ENCODE results near the gene NCF2.

Gene NCF2

GRCh38 chr1:183567584-183567983 lies 22.7 kb downstream of the NCF2 start:
- TF ChIP-seq CTCF (IDR thresholded peaks at IDR 0.05; ENCODE audit: low read depth, low read length, missing control alignments): no peak
- in situ Hi-C loops (cut with HindIII; ENCODE audit: low pct_ligation_motif_present, low sequenced_read_pairs): no loop called here
- H3K27ac ChIP-seq: no peak overlapping the region
- no peaks in the 10 kb centered on the region for H3K27me3 ChIP-seq (replicated peaks)
- H3K36me3 ChIP-seq (replicated peaks): no peaks in the 10 kb centered on the region
- DNase-seq: no peak
- no peak overlapping the region for H3K4me3 ChIP-seq (ENCODE audit: low read depth, low read length)

- H3K27me3 ChIP-seq (replicated peaks): no peaks in the 10 kb centered on the region
- no peak overlapping the region for H3K4me3 ChIP-seq (ENCODE audit: low read depth, low read length)
- in situ Hi-C loops (cut with HindIII; ENCODE audit: low pct_ligation_motif_present, low sequenced_read_pairs): no loop called here
- no peaks in the 10 kb centered on the region for H3K36me3 ChIP-seq (replicated peaks)
- H3K27ac ChIP-seq: no peak overlapping the region
- no peak for DNase-seq
- TF ChIP-seq CTCF (IDR thresholded peaks at IDR 0.05; ENCODE audit: low read depth, low read length, missing control alignments): no peak
Observed at GRCh38 chr1:183566026-183566425, 24.2 kb downstream of the NCF2 start.

- Histone ChIP-seq H3K27ac (no peak overlapping the region), H3K4me3 (ENCODE audit: low read depth, low read length) (no peak overlapping the region), H3K27me3 (replicated peaks) (no peaks in the 10 kb centered on the region), H3K36me3 (replicated peaks) (no peaks in the 10 kb centered on the region)
- no peak for DNase-seq
- in situ Hi-C loops (cut with HindIII; ENCODE audit: low pct_ligation_motif_present, low sequenced_read_pairs): no loop called here
- no peak for TF ChIP-seq CTCF (IDR thresholded peaks at IDR 0.05; ENCODE audit: low read depth, low read length, missing control alignments)
Observed at GRCh38 chr1:183565261-183565660, 25.0 kb downstream of the NCF2 start.

- H3K27ac ChIP-seq: no peak overlapping the region
- no peaks in the 10 kb centered on the region for H3K27me3 ChIP-seq (replicated peaks)
- H3K36me3 ChIP-seq (replicated peaks): no peaks in the 10 kb centered on the region
- in situ Hi-C loops (cut with HindIII; ENCODE audit: low pct_ligation_motif_present, low sequenced_read_pairs): no loop called here
- TF ChIP-seq CTCF (IDR thresholded peaks at IDR 0.05; ENCODE audit: low read depth, low read length, missing control alignments): no peak
- H3K4me3 ChIP-seq (ENCODE audit: low read depth, low read length): no peak overlapping the region
- no peak for DNase-seq
Observed at GRCh38 chr1:183562701-183563100, 27.6 kb downstream of the NCF2 start.

- Histone ChIP-seq H3K4me3 (ENCODE audit: low read depth, low read length) (no peak overlapping the region), H3K27me3 (replicated peaks) (no peaks in the 10 kb centered on the region), H3K36me3 (replicated peaks) (no peaks in the 10 kb centered on the region), H3K27ac (no peak overlapping the region)
- no peak for TF ChIP-seq CTCF (IDR thresholded peaks at IDR 0.05; ENCODE audit: low read depth, low read length, missing control alignments)
- no peak for DNase-seq
- in situ Hi-C loops (cut with HindIII; ENCODE audit: low pct_ligation_motif_present, low sequenced_read_pairs): no loop called here
Observed at GRCh38 chr1:183559061-183559460, 31.2 kb downstream of the NCF2 start.

GRCh38 chr1:183554577-183554976 lies 35.7 kb downstream of the NCF2 start:
- no peak for TF ChIP-seq CTCF (IDR thresholded peaks at IDR 0.05; ENCODE audit: low read depth, low read length, missing control alignments)
- Histone ChIP-seq H3K27me3 (replicated peaks) (no peaks in the 10 kb centered on the region), H3K27ac (no peak overlapping the region), H3K4me3 (ENCODE audit: low read depth, low read length) (no peak overlapping the region), H3K36me3 (replicated peaks) (peaks cover 19% of the 10 kb centered on the region)
- DNase-seq: no peak
- in situ Hi-C loops (cut with HindIII; ENCODE audit: low pct_ligation_motif_present, low sequenced_read_pairs): no loop called here

Measured in brain microvascular endothelial cell (primary cell).